HG03469 (cell line): ENCODE data around the gene TXNDC5.
A peak's percentile ranks its signal among the peaks of the same experiment; 100 is the strongest.

Source experiments
- ATAC-seq: cut with Tn5 transposase; IDR thresholded peaks from one replicate; pipeline ENCODE4 v1.9.1; 2021; ENCODE audit warnings: mild to moderate bottlenecking, moderate library complexity, moderate number of reproducible peaks; ENCODE audit not compliant: unreplicated experiment

Gene TXNDC5

GRCh38 chr6:7910654-7911344 lies at the start of gene TXNDC5:
Gene TXNDC5, minus strand, starts transcription at chr6:7910788. Its CDS starts 12 bp downstream, at chr6:7910776.
- peak; percentile 47 for ATAC-seq

- no peak for ATAC-seq
These were observed 49.6 kb upstream of the TXNDC5 start for GRCh38 chr6:7960141-7960540.

GRCh38 chr6:7959453-7959852 lies 48.9 kb upstream of the TXNDC5 start:
- no peak for ATAC-seq

GRCh38 chr6:7958464-7958863 lies 47.9 kb upstream of the TXNDC5 start:
- no peak for ATAC-seq

- ATAC-seq = no peak
These were observed 45.7 kb upstream of the TXNDC5 start for GRCh38 chr6:7956257-7956656.

- ATAC-seq = no peak
These were observed 44.1 kb upstream of the TXNDC5 start for GRCh38 chr6:7954477-7955200.

GRCh38 chr6:7953753-7954152 lies 43.2 kb upstream of the TXNDC5 start:
- ATAC-seq = no peak

- ATAC-seq = no peak
These were observed 29.3 kb upstream of the TXNDC5 start for GRCh38 chr6:7939864-7940228.

- no peak for ATAC-seq
These were observed 28.7 kb upstream of the TXNDC5 start for GRCh38 chr6:7939184-7939863.

GRCh38 chr6:7938562-7939183 lies 28.1 kb upstream of the TXNDC5 start:
- no peak for ATAC-seq

GRCh38 chr6:7933794-7934193 lies 23.2 kb upstream of the TXNDC5 start:
- ATAC-seq = peak; percentile 97

GRCh38 chr6:7932625-7933024 lies 22.0 kb upstream of the TXNDC5 start:
- ATAC-seq = no peak

GRCh38 chr6:7924867-7925266 lies 14.3 kb upstream of the TXNDC5 start:
- no peak for ATAC-seq

GRCh38 chr6:7922596-7922995 lies 12.0 kb upstream of the TXNDC5 start:
- no peak for ATAC-seq

- ATAC-seq = no peak
These were observed 11.1 kb upstream of the TXNDC5 start for GRCh38 chr6:7921632-7922092.

- ATAC-seq = no peak
These were observed 10.5 kb upstream of the TXNDC5 start for GRCh38 chr6:7921046-7921445.

- ATAC-seq = no peak
These were observed 9.8 kb upstream of the TXNDC5 start for GRCh38 chr6:7920425-7920824.

GRCh38 chr6:7919871-7920270 lies 9.3 kb upstream of the TXNDC5 start:
- no peak for ATAC-seq

- no peak for ATAC-seq
These were observed 7.8 kb upstream of the TXNDC5 start for GRCh38 chr6:7918403-7918802.

GRCh38 chr6:7917729-7918128 lies 7.1 kb upstream of the TXNDC5 start:
- no peak for ATAC-seq

GRCh38 chr6:7916959-7917358 lies 6.4 kb upstream of the TXNDC5 start:
- peak; percentile 87 for ATAC-seq
